ENCODE results near the gene GATD1. TPM values are rescaled to one million over a fixed set of nuclear protein-coding genes. Genes with fewer than 3 reads are reported as not detected.

The GATD1 gene
- total and polyA plus RNA-seq, 9 of the 15 experiments (the other 6 are each of a cell fraction or from before 2014, with no cell fraction given), result 2.8 to 144 (median 36.9) TPM

DNA sequence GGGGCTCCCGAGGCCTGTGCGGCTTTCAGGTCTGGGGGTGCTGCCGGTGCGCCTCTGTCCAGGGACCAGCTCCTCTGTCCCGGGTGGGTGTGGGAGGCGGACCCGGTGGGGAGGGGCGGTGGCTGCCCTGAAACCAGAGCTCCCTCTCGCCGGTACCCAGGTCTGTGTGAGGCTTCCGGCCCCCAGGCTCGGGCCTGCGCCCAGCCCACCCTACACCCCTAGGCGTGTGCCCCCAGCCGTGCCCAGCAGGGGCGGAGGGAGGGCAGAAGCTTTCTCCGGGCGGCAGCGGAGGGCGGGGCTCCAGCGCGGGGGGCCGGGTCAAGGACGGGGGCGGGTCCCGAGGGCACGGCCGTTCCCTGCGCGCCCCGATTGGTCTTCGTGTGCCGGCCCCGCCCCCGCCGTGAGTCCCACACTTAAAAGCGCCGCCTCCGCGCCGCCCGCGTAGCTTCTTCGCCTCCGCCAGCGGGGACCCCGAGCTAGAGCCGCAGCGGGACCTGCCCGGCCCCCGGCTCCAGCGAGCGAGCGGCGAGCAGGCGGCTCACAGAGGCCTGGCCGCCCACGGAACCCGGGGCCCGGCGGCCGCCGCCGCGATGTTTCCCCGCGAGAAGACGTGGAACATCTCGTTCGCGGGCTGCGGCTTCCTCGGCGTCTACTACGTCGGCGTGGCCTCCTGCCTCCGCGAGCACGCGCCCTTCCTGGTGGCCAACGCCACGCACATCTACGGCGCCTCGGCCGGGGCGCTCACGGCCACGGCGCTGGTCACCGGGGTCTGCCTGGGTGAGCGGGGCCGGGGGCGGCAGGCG, 42.0 kb upstream of the GATD1 start (continued):
- TF ChIP-seq RBBP5 (IDR thresholded peaks at IDR 0.05; ENCODE audit: borderline replicate concordance, insufficient read depth, low read length, poor library complexity, severe bottlenecking) (peak; percentile 42), HNRNPLL (IDR thresholded peaks at IDR 0.05; ENCODE audit: low read depth, low read length, poor library complexity, severe bottlenecking) (peak; percentile 77)
- TF ChIP-seq, protein P1, sequence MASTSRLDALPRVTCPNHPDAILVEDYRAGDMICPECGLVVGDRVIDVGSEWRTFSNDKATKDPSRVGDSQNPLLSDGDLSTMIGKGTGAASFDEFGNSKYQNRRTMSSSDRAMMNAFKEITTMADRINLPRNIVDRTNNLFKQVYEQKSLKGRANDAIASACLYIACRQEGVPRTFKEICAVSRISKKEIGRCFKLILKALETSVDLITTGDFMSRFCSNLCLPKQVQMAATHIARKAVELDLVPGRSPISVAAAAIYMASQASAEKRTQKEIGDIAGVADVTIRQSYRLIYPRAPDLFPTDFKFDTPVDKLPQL (IDR thresholded peaks at IDR 0.05; ENCODE audit: extremely low read depth, insufficient read length), result peak; percentile 49

DNA sequence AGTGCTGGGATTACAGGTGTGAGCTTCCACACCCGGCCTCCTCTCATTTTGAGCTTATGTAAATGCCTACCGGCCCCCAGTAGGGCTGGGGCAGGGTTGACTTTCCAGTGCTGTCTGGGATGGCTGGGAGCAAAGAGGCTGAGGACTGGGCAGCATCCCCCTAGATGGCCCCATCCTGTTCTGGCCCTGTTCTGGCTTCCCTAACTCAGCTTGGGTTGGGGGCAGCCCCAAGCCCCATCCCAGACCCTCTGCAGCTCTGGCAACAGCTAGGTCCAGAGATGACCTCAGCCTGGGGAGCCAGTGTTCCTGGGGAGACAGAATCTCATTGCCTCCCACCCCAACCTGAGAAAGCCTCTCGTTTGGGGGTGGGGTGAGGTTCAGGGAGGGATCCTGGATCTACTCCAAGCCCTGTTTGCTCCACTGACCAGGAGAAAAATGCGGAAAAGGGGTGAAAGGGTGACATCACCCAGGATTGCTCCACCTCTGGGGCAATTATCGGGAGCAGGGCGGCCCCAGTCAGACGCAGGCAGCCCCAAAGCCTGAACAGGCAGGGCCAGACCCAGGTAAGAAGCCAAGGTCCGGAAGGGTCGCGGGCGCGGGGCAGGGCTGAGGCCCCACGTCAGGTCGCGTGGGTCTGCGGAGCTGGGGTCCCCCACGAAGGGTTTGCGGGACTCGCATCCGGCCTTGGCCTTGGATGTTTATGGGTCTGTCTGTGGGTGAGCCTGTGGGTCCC, 41.3 kb upstream of the GATD1 start, which contains the start of gene PNPLA2:
TSS of gene PNPLA2 (plus strand) at position 519 of the 733 bp plus-strand sequence. CDS start 805 bp downstream, outside the sequence.
- no peak for DNase-seq (ENCODE audit: extremely low read depth in 1 of 4, low spot score in 3 of 4)
- FAIRE-seq, result peak; percentile 6
- no peaks in the 10 kb centered on the region for H3K27me3 ChIP-seq (ENCODE audit: control insufficient read depth in 2 of 2, insufficient read depth in 2 of 2, low read length in 2 of 2)
- ChIA-PET POLR2A (interaction anchor here (0.6 to 5.2 kb wide), 11 partner anchors 7 to 258 kb away, joined by 3 to 36 read pairs (median 10); partner anchors contain the start of genes CD151, CRACR2B, LMNTD2 and POLR2L), CTCF (ENCODE audit: low intra/inter-chr PET ratio) (no interaction called here)
- no peak for ATAC-seq
- H3K9me1 ChIP-seq (ENCODE audit: control insufficient read depth, insufficient read depth, low read length), result peaks cover 6% of the 10 kb centered on the region
- peak within 1 kb of the TSS; percentile 87 to 100 for H3K9ac ChIP-seq (ENCODE audit: insufficient read depth in 1 of 2, low read depth in 2 of 2, low read length in 2 of 2)
- intact Hi-C loops (cut with micrococcal nuclease) (no loop called here), in situ Hi-C loops (cut with MboI) (no loop called here)
- WGBS (ENCODE audit: insufficient coverage, low coverage, missing lambda C conversion rate), result 32% methylated on average over 19 of the region's 20 CpGs
- peak within 1 kb of the TSS; percentile 89 for H3K4me3 ChIP-seq
- H3K79me2 ChIP-seq (ENCODE audit: control insufficient read depth, insufficient read depth, low read length), result peaks cover 27% of the 10 kb centered on the region
- H3K9me3 ChIP-seq (replicated peaks; ENCODE audit: control insufficient read depth, insufficient read depth, low read depth, low read length), result no peaks in the 10 kb centered on the region
- H3K36me3 ChIP-seq (ENCODE audit: control insufficient read depth, insufficient read depth, low read length), result peaks cover 31% of the 10 kb centered on the region; the same call in 2 of the 3 replicates
- peak within 1 kb of the TSS; percentile 93 for H2AFZ ChIP-seq (ENCODE audit: low read depth, low read length)
- H3K27ac ChIP-seq (ENCODE audit: extremely low read depth, low read depth, low read length), result peak within 1 kb of the TSS; percentile 92
- peaks cover 11 to 62% of the 10 kb centered on the region in 2 experiments; a peak in 4 of 5 replicates for H3K4me1 ChIP-seq (replicated peaks in 1 of 2; ENCODE audit: control insufficient read depth in 2 of 2, insufficient read depth in 2 of 2, low read length in 2 of 2)
- H4K20me1 ChIP-seq (replicated peaks; ENCODE audit: control insufficient read depth, insufficient read depth, low read length), result peaks cover 13% of the 10 kb centered on the region
- peak within 1 kb of the TSS; percentile 86 for H3K4me2 ChIP-seq (ENCODE audit: insufficient read depth, low read length)
- no TSS peak for BruUV-seq (replicated peaks)
- TF ChIP-seq, protein P2, sequence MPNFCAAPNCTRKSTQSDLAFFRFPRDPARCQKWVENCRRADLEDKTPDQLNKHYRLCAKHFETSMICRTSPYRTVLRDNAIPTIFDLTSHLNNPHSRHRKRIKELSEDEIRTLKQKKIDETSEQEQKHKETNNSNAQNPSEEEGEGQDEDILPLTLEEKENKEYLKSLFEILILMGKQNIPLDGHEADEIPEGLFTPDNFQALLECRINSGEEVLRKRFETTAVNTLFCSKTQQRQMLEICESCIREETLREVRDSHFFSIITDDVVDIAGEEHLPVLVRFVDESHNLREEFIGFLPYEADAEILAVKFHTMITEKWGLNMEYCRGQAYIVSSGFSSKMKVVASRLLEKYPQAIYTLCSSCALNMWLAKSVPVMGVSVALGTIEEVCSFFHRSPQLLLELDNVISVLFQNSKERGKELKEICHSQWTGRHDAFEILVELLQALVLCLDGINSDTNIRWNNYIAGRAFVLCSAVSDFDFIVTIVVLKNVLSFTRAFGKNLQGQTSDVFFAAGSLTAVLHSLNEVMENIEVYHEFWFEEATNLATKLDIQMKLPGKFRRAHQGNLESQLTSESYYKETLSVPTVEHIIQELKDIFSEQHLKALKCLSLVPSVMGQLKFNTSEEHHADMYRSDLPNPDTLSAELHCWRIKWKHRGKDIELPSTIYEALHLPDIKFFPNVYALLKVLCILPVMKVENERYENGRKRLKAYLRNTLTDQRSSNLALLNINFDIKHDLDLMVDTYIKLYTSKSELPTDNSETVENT (CRISPR knock-in tag; IDR thresholded peaks at IDR 0.05), result no peak
- TF ChIP-seq FOXA3 (CRISPR knock-in tag; conservative IDR thresholded peaks at IDR 0.05 in 1 of 2, IDR thresholded peaks at IDR 0.05 in 1 of 2) (0 out of 4 replicates have a peak, but pooled peaks of 1 of the 2 experiments have one; percentile 66), ZNF143 (CRISPR knock-in tag; IDR thresholded peaks at IDR 0.05) (0 out of 2 replicates have a peak, but pooled peaks have one; percentile 35), ZKSCAN1 (IDR thresholded peaks at IDR 0.05; ENCODE audit: low read depth, low read length) (no peak), ZNF316 (IDR thresholded peaks at IDR 0.05) (no peak), SUPT5H (IDR thresholded peaks at IDR 0.05) (no peak), DDX20 (tag; IDR thresholded peaks at IDR 0.05; ENCODE audit: low read depth) (no peak), TEAD4 (IDR thresholded peaks at IDR 0.05; ENCODE audit: low read length) (no peak), TEAD4 (CRISPR knock-in tag; IDR thresholded peaks at IDR 0.05; ENCODE audit: borderline replicate concordance) (0 out of 2 replicates have a peak, but pooled peaks have one; percentile 37)
- TF ChIP-seq, protein P3, sequence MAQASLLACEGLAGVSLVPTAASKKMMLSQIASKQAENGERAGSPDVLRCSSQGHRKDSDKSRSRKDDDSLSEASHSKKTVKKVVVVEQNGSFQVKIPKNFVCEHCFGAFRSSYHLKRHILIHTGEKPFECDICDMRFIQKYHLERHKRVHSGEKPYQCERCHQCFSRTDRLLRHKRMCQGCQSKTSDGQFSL (CRISPR knock-in tag; IDR thresholded peaks at IDR 0.05), result peak; percentile 55; the same call in 1 of the 2 replicates
- TF ChIP-seq, protein P3 (tag; IDR thresholded peaks at IDR 0.05), result no peak

Measured in K562 (cell line).